Keratinocyte (primary cell): ENCODE measurements around the gene MLXIPL. TPM values are rescaled to one million over a fixed set of nuclear protein-coding genes. Genes with fewer than 3 reads are reported as not detected.

Source experiments
- DNase-seq: peaks from one replicate; pipeline ENCODE4 v3.0.0-alpha.2; 2011; ENCODE audit warnings: low read depth, missing footprints, low spot score
- FAIRE-seq: peaks from 2 replicates; lab custom pipeline; 2011; peaks lifted over from hg19 to GRCh38; lab: Jason Lieb, UNC
- H2AFZ ChIP-seq: 2 replicates; pipeline ENCODE4 v1.6.0; 2012; ENCODE audit warnings: low read length, control low read depth, inconsistent platforms; ENCODE audit not compliant: control insufficient read depth
- H3K27ac ChIP-seq: 2 replicates; pipeline ENCODE4 v1.5.1; 2011; ENCODE audit warnings: low read length; ENCODE audit not compliant: control insufficient read depth, insufficient read depth
- H3K27me3 ChIP-seq: 3 replicates; pipeline ENCODE4 v1.6.0; 2011; ENCODE audit warnings: low read length; ENCODE audit not compliant: control insufficient read depth, insufficient read depth; ENCODE audit errors: extremely low read depth
- H3K36me3 ChIP-seq, 2 experiments: 2 replicates in 1 of 2; 3 replicates in 1 of 2; pipeline ENCODE4 v1.5.1; 2011; ENCODE audit warnings: low read length in 2 of 2, mild to moderate bottlenecking in 1 of 2; ENCODE audit not compliant: control insufficient read depth in 2 of 2, insufficient read depth in 2 of 2; ENCODE audit errors: extremely low read depth in 1 of 2
- H3K4me1 ChIP-seq: 3 replicates; pipeline ENCODE4 v1.5.1; 2011; ENCODE audit warnings: low read length; ENCODE audit not compliant: control insufficient read depth, insufficient read depth; ENCODE audit errors: extremely low read depth
- H3K4me2 ChIP-seq: 3 replicates; pipeline ENCODE4 v1.6.0; 2011; ENCODE audit warnings: low read depth, low read length; ENCODE audit not compliant: control insufficient read depth, insufficient read depth; ENCODE audit errors: extremely low read depth
- H3K4me3 ChIP-seq, 3 experiments: fragments of 200-600 bp in 1 of 3; sonication (generic) in 1 of 3; 2 replicates in 2 of 3; 3 replicates in 1 of 3; pipeline ENCODE4 v1.5.1; 2011 to 2016; ENCODE audit warnings: low read length in 3 of 3, mild to moderate bottlenecking in 3 of 3, control low read depth in 2 of 3, inconsistent platforms in 1 of 3, low read depth in 1 of 3, mixed read lengths in 1 of 3, mixed run types in 1 of 3, moderate library complexity in 1 of 3; ENCODE audit not compliant: control insufficient read depth in 2 of 3, insufficient read depth in 2 of 3; ENCODE audit errors: extremely low read depth in 1 of 3
- H3K79me2 ChIP-seq: 2 replicates; pipeline ENCODE4 v1.6.0; 2012; ENCODE audit warnings: low read length; ENCODE audit not compliant: control insufficient read depth, insufficient read depth
- H3K9ac ChIP-seq: 3 replicates; pipeline ENCODE4 v1.6.0; 2011; ENCODE audit warnings: low read length; ENCODE audit not compliant: control insufficient read depth, insufficient read depth; ENCODE audit errors: extremely low read depth
- H3K9me1 ChIP-seq: 3 replicates; pipeline ENCODE4 v1.6.0; 2011; ENCODE audit warnings: low read length; ENCODE audit not compliant: control insufficient read depth, insufficient read depth; ENCODE audit errors: extremely low read depth
- H3K9me3 ChIP-seq: 2 replicates; pipeline ENCODE4 v1.5.1; 2012; ENCODE audit warnings: low read depth, low read length; ENCODE audit not compliant: control insufficient read depth
- H4K20me1 ChIP-seq: 3 replicates; pipeline ENCODE4 v1.6.0; 2011; ENCODE audit warnings: low read length; ENCODE audit not compliant: control insufficient read depth, insufficient read depth; ENCODE audit errors: extremely low read depth
- EZH2 ChIP-seq: IDR thresholded peaks from one replicate; pipeline ENCODE4 v1.6.1; 2012; ENCODE audit warnings: inconsistent platforms, mild to moderate bottlenecking, low read length, moderate library complexity
- dilution Hi-C: fragments of 300-500 bp; cut with MboI; formaldehyde crosslinking; loops from one replicate; pipeline ENCODE4 v1.7.0; 2020; ENCODE audit warnings: low sequenced_read_pairs; ENCODE audit not compliant: extremely low pct_ligation_motif_present
- polyA plus RNA-seq, 5 experiments: library from polyadenylated mRNA; depleted of rRNA in 3 of 5; stranded (reverse) in 3 of 5; stranded (forward) in 1 of 5; unstranded in 1 of 5; fragments of >200 nt; gene quantifications; 1 replicate in 1 of 5; 2 replicates in 3 of 5; 3 replicates in 1 of 5; pipeline versions ENCODE4 v1.2.1 to v1.2.3, GENCODE V29; 2011 to 2012; ENCODE audit warnings: missing spikeins in 2 of 5, low read depth in 1 of 5, low replicate concordance in 1 of 5
- TF ChIP-seq, protein P1 (sequence below), 3 experiments: IDR thresholded peaks in 1 of 3; conservative IDR thresholded peaks in 1 of 3; optimal IDR thresholded peaks in 1 of 3; 2 replicates in 2 of 3; 3 replicates in 1 of 3; pipeline versions ENCODE3 to v1.5.1; 2011; ENCODE audit warnings: low read length in 3 of 3, mild to moderate bottlenecking in 3 of 3, moderate library complexity in 2 of 3, control low read depth in 1 of 3, inconsistent platforms in 1 of 3; ENCODE audit not compliant: insufficient read depth in 2 of 3; ENCODE audit errors: extremely low read depth in 1 of 3

MLXIPL gene
- polyA plus RNA-seq, 1 donor (not counting 4 experiments of a cell fraction or from before 2014, with no cell fraction given) = 0.05 TPM

GRCh38 chr7:73570521-73570920 lies 53.8 kb downstream of the MLXIPL start:
- peaks cover 2% of the 10 kb centered on the region for H3K9me1 ChIP-seq
- H3K36me3 ChIP-seq = peaks cover 31 to 35% of the 10 kb centered on the region in 2 experiments
- dilution Hi-C loops = no loop called here
- H3K9me3 ChIP-seq = no peaks in the 10 kb centered on the region
- no peaks in the 10 kb centered on the region for H3K27me3 ChIP-seq
- no peak for FAIRE-seq
- H4K20me1 ChIP-seq = peaks cover 2% of the 10 kb centered on the region
- H3K79me2 ChIP-seq = peaks cover 8% of the 10 kb centered on the region
- no peak overlapping the region for H3K9ac ChIP-seq
- H2AFZ ChIP-seq = no peak overlapping the region
- H3K4me2 ChIP-seq = no peak overlapping the region
- H3K27ac ChIP-seq = no peak overlapping the region
- TF ChIP-seq, protein P1, sequence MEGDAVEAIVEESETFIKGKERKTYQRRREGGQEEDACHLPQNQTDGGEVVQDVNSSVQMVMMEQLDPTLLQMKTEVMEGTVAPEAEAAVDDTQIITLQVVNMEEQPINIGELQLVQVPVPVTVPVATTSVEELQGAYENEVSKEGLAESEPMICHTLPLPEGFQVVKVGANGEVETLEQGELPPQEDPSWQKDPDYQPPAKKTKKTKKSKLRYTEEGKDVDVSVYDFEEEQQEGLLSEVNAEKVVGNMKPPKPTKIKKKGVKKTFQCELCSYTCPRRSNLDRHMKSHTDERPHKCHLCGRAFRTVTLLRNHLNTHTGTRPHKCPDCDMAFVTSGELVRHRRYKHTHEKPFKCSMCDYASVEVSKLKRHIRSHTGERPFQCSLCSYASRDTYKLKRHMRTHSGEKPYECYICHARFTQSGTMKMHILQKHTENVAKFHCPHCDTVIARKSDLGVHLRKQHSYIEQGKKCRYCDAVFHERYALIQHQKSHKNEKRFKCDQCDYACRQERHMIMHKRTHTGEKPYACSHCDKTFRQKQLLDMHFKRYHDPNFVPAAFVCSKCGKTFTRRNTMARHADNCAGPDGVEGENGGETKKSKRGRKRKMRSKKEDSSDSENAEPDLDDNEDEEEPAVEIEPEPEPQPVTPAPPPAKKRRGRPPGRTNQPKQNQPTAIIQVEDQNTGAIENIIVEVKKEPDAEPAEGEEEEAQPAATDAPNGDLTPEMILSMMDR (optimal IDR thresholded peaks at IDR 0.05 in 1 of 3, IDR thresholded peaks at IDR 0.05 in 1 of 3, conservative IDR thresholded peaks at IDR 0.05 in 1 of 3; ENCODE audit: extremely low read depth in 1 of 3, insufficient read depth in 2 of 3, low read length in 3 of 3) = no peak
- TF ChIP-seq EZH2 = no peak
- DNase-seq = no peak
- no peak overlapping the region for H3K4me3 ChIP-seq
- no peaks in the 10 kb centered on the region for H3K4me1 ChIP-seq

DNA sequence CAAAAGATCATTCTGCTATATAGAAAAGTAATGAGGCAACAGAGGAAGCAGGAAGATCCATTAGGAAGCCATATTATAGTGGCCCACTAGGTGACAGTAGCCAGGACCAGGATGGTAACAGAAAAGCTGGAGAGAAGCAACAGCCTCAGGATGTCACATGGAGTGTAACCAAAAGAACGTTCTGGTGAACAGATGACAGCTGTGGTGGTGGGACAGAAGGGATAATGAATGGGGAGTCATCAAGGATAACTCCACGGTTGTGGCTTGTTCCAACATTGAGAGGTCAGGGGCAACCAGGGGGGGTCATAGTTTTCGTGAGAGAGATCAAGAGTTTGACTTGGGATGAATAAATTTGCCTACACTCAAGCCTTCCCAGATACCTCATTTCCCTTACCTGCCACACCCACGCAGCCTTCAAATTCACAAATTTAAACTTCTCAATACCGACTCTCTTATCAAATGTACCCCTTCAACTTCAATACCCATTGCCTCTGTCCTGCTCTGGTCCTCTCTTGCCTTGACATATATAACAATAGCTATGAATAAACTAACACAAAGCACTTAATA lies 55.2 kb downstream of the MLXIPL start:
- no peaks in the 10 kb centered on the region for H3K27me3 ChIP-seq
- no peaks in the 10 kb centered on the region for H4K20me1 ChIP-seq
- H3K79me2 ChIP-seq = peaks cover 2% of the 10 kb centered on the region
- dilution Hi-C loops = no loop called here
- no peak overlapping the region for H2AFZ ChIP-seq
- H3K4me1 ChIP-seq = no peaks in the 10 kb centered on the region
- no peak for TF ChIP-seq EZH2
- TF ChIP-seq, protein P1 (optimal IDR thresholded peaks at IDR 0.05 in 1 of 3, IDR thresholded peaks at IDR 0.05 in 1 of 3, conservative IDR thresholded peaks at IDR 0.05 in 1 of 3; ENCODE audit: extremely low read depth in 1 of 3, insufficient read depth in 2 of 3, low read length in 3 of 3) = no peak
- H3K4me3 ChIP-seq = no peak overlapping the region
- no peak overlapping the region for H3K9ac ChIP-seq
- FAIRE-seq = no peak
- H3K36me3 ChIP-seq = peaks cover 26% of the 10 kb centered on the region in 2 experiments
- no peak overlapping the region for H3K27ac ChIP-seq
- no peak overlapping the region for H3K4me2 ChIP-seq
- no peaks in the 10 kb centered on the region for H3K9me3 ChIP-seq
- DNase-seq = no peak
- H3K9me1 ChIP-seq = peaks cover 2% of the 10 kb centered on the region
